G401.6 (cell line): ENCODE measurements around the gene GCH1.

Experiments used
- FAIRE-seq: peaks from 2 replicates; lab custom pipeline; 2012; peaks lifted over from hg19 to GRCh38; lab: Jason Lieb, UNC

The GCH1 gene

GRCh38 chr14:54864526-54864925 lies 38.1 kb downstream of the GCH1 start:
- no peak for FAIRE-seq

GRCh38 chr14:54857830-54858269 lies 44.8 kb downstream of the GCH1 start:
- FAIRE-seq = no peak

- no peak for FAIRE-seq
Observed at GRCh38 chr14:54856152-54856551, 46.5 kb downstream of the GCH1 start.

GRCh38 chr14:54854181-54854580 lies 48.4 kb downstream of the GCH1 start:
- FAIRE-seq = no peak

GRCh38 chr14:54853339-54853738 lies 49.3 kb downstream of the GCH1 start:
- FAIRE-seq = no peak

- FAIRE-seq = no peak
Observed at GRCh38 chr14:54852215-54852614, 50.4 kb downstream of the GCH1 start.

GRCh38 chr14:54848910-54849309 lies 53.7 kb downstream of the GCH1 start:
- FAIRE-seq = no peak

GRCh38 chr14:54845641-54846040 lies 57.0 kb downstream of the GCH1 start:
- no peak for FAIRE-seq

- no peak for FAIRE-seq
Observed at GRCh38 chr14:54844479-54844878, 58.1 kb downstream of the GCH1 start.

- FAIRE-seq = no peak
Observed at GRCh38 chr14:54840798-54841197, 61.8 kb downstream of the GCH1 start.

GRCh38 chr14:54840336-54840735 lies 62.3 kb downstream of the GCH1 start:
- no peak for FAIRE-seq

- FAIRE-seq = no peak
Observed at GRCh38 chr14:54839701-54840119, 62.9 kb downstream of the GCH1 start.

- no peak for FAIRE-seq
Observed at GRCh38 chr14:54838931-54839512, 63.6 kb downstream of the GCH1 start.

- no peak for FAIRE-seq
Observed at GRCh38 chr14:54837508-54838149, 65.0 kb downstream of the GCH1 start.

GRCh38 chr14:54836231-54836630 lies 66.4 kb downstream of the GCH1 start:
- no peak for FAIRE-seq

- no peak for FAIRE-seq
Observed at GRCh38 chr14:54834727-54835126, 67.9 kb downstream of the GCH1 start.

- no peak for FAIRE-seq
Observed at GRCh38 chr14:54834081-54834480, 68.5 kb downstream of the GCH1 start.

- FAIRE-seq = no peak
Observed at GRCh38 chr14:54830650-54831049, 72.0 kb downstream of the GCH1 start.

GRCh38 chr14:54829486-54830224 lies 73.0 kb downstream of the GCH1 start:
- FAIRE-seq = no peak

- FAIRE-seq = no peak
Observed at GRCh38 chr14:54828037-54828436, 74.6 kb downstream of the GCH1 start.

GRCh38 chr14:54823757-54824549 lies 78.7 kb downstream of the GCH1 start:
- no peak for FAIRE-seq

GRCh38 chr14:54822685-54823084 lies 79.9 kb downstream of the GCH1 start:
- no peak for FAIRE-seq
